GM12864 (cell line): Measurements from ENCODE around the gene PHYKPL.

Experiments
- DNase-seq: peaks from one replicate; pipeline ENCODE4 v3.0.0-alpha.2; 2011; ENCODE audit warnings: low read depth
- H3K4me3 ChIP-seq: 2 replicates; pipeline ENCODE4 v1.5.1; 2011; ENCODE audit warnings: mild to moderate bottlenecking, low read depth, low read length, control low read depth
- TF ChIP-seq, protein P1 (sequence below): IDR thresholded peaks from 2 replicates; pipeline ENCODE4 v1.5.1; 2011; ENCODE audit warnings: low read depth, mild to moderate bottlenecking, moderate library complexity, low read length, control low read depth, inconsistent platforms; ENCODE audit errors: missing control alignments

Gene PHYKPL

DNA sequence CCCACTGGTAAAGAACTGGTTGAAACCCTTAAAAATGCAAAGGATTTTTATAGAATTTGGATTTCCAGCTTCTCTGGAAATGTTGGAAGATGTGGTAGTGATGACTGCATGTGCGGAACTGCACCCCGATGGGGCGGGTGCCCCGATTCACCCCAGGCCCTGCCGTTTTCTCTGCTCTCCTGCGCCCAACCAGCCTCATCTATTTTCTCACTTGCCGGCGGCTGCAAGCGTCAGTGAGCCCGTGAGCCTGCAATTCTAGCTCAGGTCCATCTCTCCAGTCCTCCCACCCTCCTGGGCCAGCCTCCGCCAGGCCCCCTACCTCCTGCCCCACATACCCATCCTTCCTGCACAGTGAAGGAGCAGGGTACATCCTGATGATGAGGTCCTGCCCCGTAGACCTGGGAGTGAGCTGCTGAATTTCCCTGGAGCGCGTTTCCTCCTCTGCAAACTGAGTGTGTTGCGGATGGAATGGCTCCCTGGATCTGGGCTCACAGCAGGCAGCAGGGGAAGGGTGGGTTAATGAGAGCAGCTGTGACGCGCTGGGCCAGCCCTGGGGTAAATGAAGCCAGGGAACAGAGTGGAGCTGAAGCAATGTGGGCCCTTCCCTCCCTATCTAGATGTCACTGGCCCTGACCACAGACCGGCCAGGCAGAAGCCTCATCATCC lies 45.9 kb upstream of the PHYKPL start:
- no peak for DNase-seq
- TF ChIP-seq, protein P1, sequence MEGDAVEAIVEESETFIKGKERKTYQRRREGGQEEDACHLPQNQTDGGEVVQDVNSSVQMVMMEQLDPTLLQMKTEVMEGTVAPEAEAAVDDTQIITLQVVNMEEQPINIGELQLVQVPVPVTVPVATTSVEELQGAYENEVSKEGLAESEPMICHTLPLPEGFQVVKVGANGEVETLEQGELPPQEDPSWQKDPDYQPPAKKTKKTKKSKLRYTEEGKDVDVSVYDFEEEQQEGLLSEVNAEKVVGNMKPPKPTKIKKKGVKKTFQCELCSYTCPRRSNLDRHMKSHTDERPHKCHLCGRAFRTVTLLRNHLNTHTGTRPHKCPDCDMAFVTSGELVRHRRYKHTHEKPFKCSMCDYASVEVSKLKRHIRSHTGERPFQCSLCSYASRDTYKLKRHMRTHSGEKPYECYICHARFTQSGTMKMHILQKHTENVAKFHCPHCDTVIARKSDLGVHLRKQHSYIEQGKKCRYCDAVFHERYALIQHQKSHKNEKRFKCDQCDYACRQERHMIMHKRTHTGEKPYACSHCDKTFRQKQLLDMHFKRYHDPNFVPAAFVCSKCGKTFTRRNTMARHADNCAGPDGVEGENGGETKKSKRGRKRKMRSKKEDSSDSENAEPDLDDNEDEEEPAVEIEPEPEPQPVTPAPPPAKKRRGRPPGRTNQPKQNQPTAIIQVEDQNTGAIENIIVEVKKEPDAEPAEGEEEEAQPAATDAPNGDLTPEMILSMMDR: no peak
- H3K4me3 ChIP-seq: no peak overlapping the region

- no peak overlapping the region for H3K4me3 ChIP-seq
- DNase-seq: no peak
- TF ChIP-seq, protein P1: no peak
Observed at GRCh38 chr5:178277866-178278265, 45.3 kb upstream of the PHYKPL start.

DNA sequence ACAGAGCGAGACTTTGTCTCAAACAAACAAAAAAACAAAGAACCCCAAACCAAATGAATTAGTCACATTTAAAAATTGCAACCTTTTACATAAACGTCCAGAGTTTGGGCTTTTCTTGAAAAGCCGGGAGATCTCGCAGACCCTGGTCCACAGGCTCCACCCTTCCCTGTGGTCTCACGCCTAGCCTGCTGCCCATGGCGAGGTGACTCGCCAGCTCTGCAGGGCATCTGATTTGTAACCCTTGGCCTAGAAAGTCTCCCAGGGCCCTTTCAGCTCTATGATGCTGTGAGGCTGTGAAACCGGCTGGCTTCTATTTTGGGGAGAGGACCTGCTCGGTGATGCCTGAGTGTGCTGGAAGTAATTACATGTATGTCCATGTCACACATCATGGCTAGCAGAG lies 44.7 kb upstream of the PHYKPL start:
- TF ChIP-seq, protein P1: no peak
- DNase-seq: no peak
- no peak overlapping the region for H3K4me3 ChIP-seq

DNA sequence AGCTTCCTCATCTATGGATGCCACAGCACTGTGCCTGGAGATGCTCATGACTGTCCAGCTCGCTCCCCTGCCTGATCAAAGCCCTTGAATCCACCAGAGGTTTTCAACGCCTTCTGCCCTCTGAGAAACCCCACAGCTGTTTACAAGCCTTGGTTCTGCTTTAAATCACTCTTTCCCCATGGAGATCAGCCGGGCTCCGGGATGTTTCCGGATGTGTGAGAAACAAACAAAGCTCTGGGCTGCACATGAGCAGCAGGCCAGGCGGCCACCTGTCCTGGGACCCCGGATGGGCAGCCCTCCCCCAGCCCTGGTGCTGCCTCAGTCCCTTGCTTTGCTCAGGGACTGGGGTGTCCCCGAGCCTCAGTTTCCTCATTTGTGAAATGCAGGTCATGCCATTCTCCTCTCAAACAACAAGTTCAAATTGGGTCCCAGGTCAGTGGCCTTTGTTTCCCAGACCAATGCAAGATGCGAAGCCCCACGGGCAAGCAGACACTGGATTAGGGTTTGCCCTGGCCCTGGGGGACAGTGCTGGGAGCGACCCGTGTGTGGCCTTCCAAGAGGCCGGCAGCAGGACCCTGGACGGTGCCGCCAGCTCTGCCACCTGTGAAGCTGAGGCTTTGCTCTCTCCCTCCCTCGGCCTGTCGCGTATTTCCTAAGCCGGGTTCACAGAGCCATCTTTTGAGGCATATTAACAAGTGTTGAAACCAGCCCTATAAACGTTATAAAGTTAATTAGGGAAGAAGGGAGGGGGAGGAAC lies 42.4 kb upstream of the PHYKPL start:
- TF ChIP-seq, protein P1: no peak
- no peak for DNase-seq
- H3K4me3 ChIP-seq: no peak overlapping the region

- no peak for DNase-seq
- TF ChIP-seq, protein P1: no peak
- H3K4me3 ChIP-seq: no peak overlapping the region
Observed at GRCh38 chr5:178273665-178274541, 41.3 kb upstream of the PHYKPL start.

DNA sequence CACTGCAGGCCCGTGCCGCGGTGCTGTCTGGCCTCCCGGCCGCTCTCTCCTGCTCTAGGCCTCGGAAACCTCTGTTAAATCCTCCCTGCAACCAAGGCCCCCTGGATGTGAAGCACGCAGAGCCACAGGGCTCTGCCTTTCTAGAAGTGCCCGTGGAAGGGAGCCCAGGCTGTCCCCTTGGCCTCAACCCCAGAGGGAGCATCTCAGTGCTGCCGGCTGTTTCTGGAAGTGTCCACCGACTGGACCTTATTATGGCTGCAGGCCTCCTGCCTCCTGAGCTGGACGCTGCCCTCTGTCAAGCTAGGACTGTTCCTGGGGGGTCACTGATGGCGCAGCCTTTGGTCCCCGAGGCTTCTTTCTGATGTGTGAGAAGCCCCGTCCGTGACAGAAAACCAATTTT lies 40.4 kb upstream of the PHYKPL start:
- DNase-seq: no peak
- TF ChIP-seq, protein P1: no peak
- no peak overlapping the region for H3K4me3 ChIP-seq
